Mucosa of stomach (tissue), 1 donor: Measurements from ENCODE around the gene SERPINB2.

Experiments used
- H3K27me3 ChIP-seq: one replicate; pipeline ENCODE4 v1.7.0; 2013; ENCODE audit warnings: mild to moderate bottlenecking, low read length; ENCODE audit not compliant: control insufficient read depth, insufficient read depth
- H3K36me3 ChIP-seq: one replicate; pipeline ENCODE4 v1.7.0; 2013; ENCODE audit warnings: low read length; ENCODE audit not compliant: control insufficient read depth, insufficient read depth
- H3K4me1 ChIP-seq: one replicate; pipeline ENCODE4 v1.7.0; 2013; ENCODE audit warnings: mild to moderate bottlenecking, low read length; ENCODE audit not compliant: control insufficient read depth, insufficient read depth
- H3K4me3 ChIP-seq: one replicate; pipeline ENCODE4 v1.7.0; 2013; ENCODE audit warnings: low read length
- H3K9ac ChIP-seq: one replicate; pipeline ENCODE4 v1.7.0; 2013; ENCODE audit warnings: mild to moderate bottlenecking, low read length, moderate library complexity
- H3K9me3 ChIP-seq: one replicate; pipeline ENCODE4 v1.7.0; 2013; ENCODE audit warnings: mild to moderate bottlenecking, low read length, moderate library complexity; ENCODE audit not compliant: control insufficient read depth
- donor health status: Pancreatic carcinoma.

Gene SERPINB2

GRCh38 chr18:63949068-63949737 is 61.7 kb downstream of the SERPINB2 start, which contains the start of gene HMSD:
Gene HMSD (plus strand): TSS chr18:63949301. CDS start chr18:63953456, 4,155 bp downstream.
- Histone ChIP-seq H3K4me3 (peak within 1 kb of the TSS; percentile 43), H3K9ac (no peak within 1 kb of the TSS), H3K36me3 (no peaks in the 10 kb centered on the region), H3K4me1 (no peaks in the 10 kb centered on the region), H3K27me3 (peaks cover 1% of the 10 kb centered on the region), H3K9me3 (no peaks in the 10 kb centered on the region)

- Histone ChIP-seq H3K9me3 (no peaks in the 10 kb centered on the region), H3K9ac (no peak overlapping the region), H3K27me3 (peaks cover 6% of the 10 kb centered on the region), H3K36me3 (no peaks in the 10 kb centered on the region), H3K4me1 (no peaks in the 10 kb centered on the region), H3K4me3 (no peak overlapping the region)
Observed at GRCh38 chr18:63951302-63951705, 63.8 kb downstream of the SERPINB2 start.
